ENCODE results near the gene CHMP4B. TPM values are rescaled to one million over a fixed set of nuclear protein-coding genes. Genes with fewer than 3 reads are reported as not detected.

CHMP4B gene
- total and polyA plus RNA-seq, 5 experiments from 2014 or later: 4.0 to 59.5 (median 5.0) TPM

GRCh38 chr20:33781133-33781532, 30.0 kb upstream of the CHMP4B start:
- ATAC-seq (no peak), DNase-seq (no peak)
- Mint-ChIP-seq H3K4me3 (no peak overlapping the region), H3K27ac (no peak overlapping the region), H3K36me3 (peaks cover 5 to 21% (median 5%) of the 10 kb centered on the region in 3 donors), H3K9me3 (no peaks in the 10 kb centered on the region), H3K27me3 (no peaks in the 10 kb centered on the region), H3K4me1 (peaks cover 6 to 34% (median 6%) of the 10 kb centered on the region in 4 donors)
- POLR2A ChIA-PET: no interaction called here

DNA sequence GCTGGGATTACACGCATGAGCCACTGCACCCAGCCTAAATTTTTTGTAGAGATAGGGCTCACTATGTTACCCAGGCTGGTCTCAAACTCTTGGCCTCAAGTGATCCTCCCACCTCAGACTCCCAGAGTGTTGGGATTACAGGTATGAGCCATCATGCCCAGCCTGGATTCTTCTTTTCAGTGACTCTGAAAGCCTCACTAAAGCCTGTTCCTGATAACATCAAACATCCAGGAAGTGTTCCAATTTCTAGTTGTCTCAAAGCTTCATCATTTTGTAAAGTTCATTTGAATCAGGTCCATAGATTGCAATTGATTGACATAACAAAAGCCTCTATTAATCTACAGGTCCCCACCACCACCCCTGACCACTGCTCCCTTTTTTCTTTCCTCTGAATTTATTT, 29.2 kb upstream of the CHMP4B start:
- Mint-ChIP-seq H3K4me3 (no peak overlapping the region), H3K4me1 (peaks cover 6 to 37% (median 7%) of the 10 kb centered on the region in 4 donors), H3K36me3 (peaks cover 5 to 21% (median 5%) of the 10 kb centered on the region in 3 donors), H3K27me3 (no peaks in the 10 kb centered on the region), H3K9me3 (no peaks in the 10 kb centered on the region), H3K27ac (no peak overlapping the region)
- DNase-seq (no peak), ATAC-seq (no peak)
- POLR2A ChIA-PET: no interaction called here

- Mint-ChIP-seq H3K4me1 (peaks cover 8 to 39% (median 15%) of the 10 kb centered on the region in 4 donors), H3K27ac (no peak overlapping the region), H3K36me3 (peaks cover 5 to 21% (median 5%) of the 10 kb centered on the region in 3 donors), H3K27me3 (no peaks in the 10 kb centered on the region), H3K4me3 (no peak overlapping the region), H3K9me3 (no peaks in the 10 kb centered on the region)
- ATAC-seq: no peak
- DNase-seq: no peak
- POLR2A ChIA-PET: no interaction called here
These were observed 27.9 kb upstream of the CHMP4B start for GRCh38 chr20:33783256-33783655.

- H3K4me3 Mint-ChIP-seq: no peak overlapping the region
- no peak for DNase-seq
- H3K27ac Mint-ChIP-seq: no peak overlapping the region
- no peak for ATAC-seq
- peaks cover 5 to 23% (median 5%) of the 10 kb centered on the region in 3 donors for H3K36me3 Mint-ChIP-seq
- no peaks in the 10 kb centered on the region for H3K9me3 Mint-ChIP-seq
- peaks cover 7 to 34% (median 12%) of the 10 kb centered on the region in 4 donors for H3K4me1 Mint-ChIP-seq
- no peaks in the 10 kb centered on the region for H3K27me3 Mint-ChIP-seq
- POLR2A ChIA-PET: no interaction called here
These were observed 27.3 kb upstream of the CHMP4B start for GRCh38 chr20:33783818-33784217.

- H3K4me3 Mint-ChIP-seq: no peak overlapping the region
These were observed 26.9 kb upstream of the CHMP4B start for GRCh38 chr20:33784225-33784624.

DNA sequence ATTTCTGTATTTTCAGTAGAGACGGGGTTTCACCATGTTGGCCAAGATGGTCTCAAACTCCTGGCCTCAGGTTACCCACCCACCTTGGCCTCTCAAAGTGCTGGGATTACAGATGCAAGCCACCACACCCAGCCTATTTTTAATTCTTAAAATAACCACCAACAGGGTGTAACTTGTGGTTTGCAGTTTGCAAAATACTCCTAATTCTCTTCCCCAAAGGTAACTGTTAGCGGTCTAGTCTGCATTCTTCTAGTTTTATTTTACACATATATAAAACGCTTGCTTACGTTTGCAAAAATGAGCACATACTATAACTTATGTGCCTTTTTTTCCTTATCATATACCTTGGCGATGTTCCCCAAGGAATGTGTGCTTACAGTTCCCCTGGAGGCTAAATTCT, 25.6 kb upstream of the CHMP4B start:
- POLR2A ChIA-PET: no interaction called here
- Mint-ChIP-seq H3K9me3 (no peaks in the 10 kb centered on the region), H3K4me3 (no peak overlapping the region), H3K27ac (no peak overlapping the region), H3K36me3 (peaks cover 5 to 26% (median 5%) of the 10 kb centered on the region in 3 donors), H3K27me3 (no peaks in the 10 kb centered on the region), H3K4me1 (peaks cover 4 to 25% (median 8%) of the 10 kb centered on the region in 4 donors)
- DNase-seq (no peak), ATAC-seq (no peak)

More at GRCh38 chr20:33784225-33784624, 26.9 kb upstream of the CHMP4B start:
- H3K27ac Mint-ChIP-seq: no peak overlapping the region
- POLR2A ChIA-PET: no interaction called here
- ATAC-seq: no peak
- peaks cover 5 to 23% (median 5%) of the 10 kb centered on the region in 3 donors for H3K36me3 Mint-ChIP-seq
- H3K27me3 Mint-ChIP-seq: no peaks in the 10 kb centered on the region
- peaks cover 4 to 30% (median 8%) of the 10 kb centered on the region in 4 donors for H3K4me1 Mint-ChIP-seq
- H3K9me3 Mint-ChIP-seq: no peaks in the 10 kb centered on the region
- no peak for DNase-seq

DNA sequence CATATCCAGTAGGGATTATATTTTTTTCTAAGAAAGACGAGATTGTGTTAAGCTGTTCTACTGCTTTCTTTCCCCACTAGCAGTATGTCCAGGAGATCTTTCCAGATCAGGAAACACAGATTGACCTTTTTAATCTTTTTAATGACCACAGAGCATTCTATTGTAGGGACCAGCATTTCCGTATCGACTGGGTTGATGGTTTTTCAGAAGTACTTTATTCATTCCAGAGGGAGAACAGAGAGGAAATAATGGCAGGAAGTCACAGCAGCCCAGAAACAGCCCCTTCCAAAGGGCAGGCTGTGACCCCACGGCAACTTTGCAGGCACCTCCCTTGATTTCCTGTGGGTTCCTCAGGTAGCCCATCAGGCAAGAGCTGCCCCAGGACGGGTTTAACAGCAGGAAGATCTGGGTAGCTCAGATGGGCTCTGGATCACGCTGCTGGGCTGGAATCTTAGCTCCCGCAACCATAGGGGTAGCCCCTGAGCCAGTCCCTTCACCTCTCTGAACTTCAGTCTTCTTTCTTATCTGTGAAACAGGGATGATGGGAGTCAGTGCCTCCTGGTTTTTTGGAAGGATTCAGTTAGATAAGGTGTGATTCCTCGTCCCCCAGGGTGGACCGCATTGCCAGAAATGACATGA, 23.8 kb upstream of the CHMP4B start:
- peak overlapping the region in 3 of 10 donors; percentile 58 to 84 (median 58) for H3K27ac Mint-ChIP-seq
- H3K27me3 Mint-ChIP-seq: no peaks in the 10 kb centered on the region
- no peaks in the 10 kb centered on the region for H3K9me3 Mint-ChIP-seq
- no peak overlapping the region for H3K4me3 Mint-ChIP-seq
- peaks cover 1 to 19% (median 3%) of the 10 kb centered on the region in 3 donors for H3K36me3 Mint-ChIP-seq
- no peak for ATAC-seq
- DNase-seq: no peak
- peaks cover 2 to 25% (median 8%) of the 10 kb centered on the region in 4 donors for H3K4me1 Mint-ChIP-seq
- POLR2A ChIA-PET: no interaction called here

GRCh38 chr20:33788351-33789049, 22.6 kb upstream of the CHMP4B start:
- ATAC-seq (no peak), DNase-seq (no peak)
- peaks cover 0 to 10% (median 2%) of the 10 kb centered on the region in 3 donors for H3K36me3 Mint-ChIP-seq
- POLR2A ChIA-PET: no interaction called here
- no peaks in the 10 kb centered on the region for H3K27me3 Mint-ChIP-seq
- peaks cover 5 to 21% (median 9%) of the 10 kb centered on the region in 4 donors for H3K4me1 Mint-ChIP-seq
- H3K4me3 Mint-ChIP-seq: no peak overlapping the region
- no peaks in the 10 kb centered on the region for H3K9me3 Mint-ChIP-seq
- peak overlapping the region in 2 of 10 donors; percentile 58 to 80 for H3K27ac Mint-ChIP-seq

DNA sequence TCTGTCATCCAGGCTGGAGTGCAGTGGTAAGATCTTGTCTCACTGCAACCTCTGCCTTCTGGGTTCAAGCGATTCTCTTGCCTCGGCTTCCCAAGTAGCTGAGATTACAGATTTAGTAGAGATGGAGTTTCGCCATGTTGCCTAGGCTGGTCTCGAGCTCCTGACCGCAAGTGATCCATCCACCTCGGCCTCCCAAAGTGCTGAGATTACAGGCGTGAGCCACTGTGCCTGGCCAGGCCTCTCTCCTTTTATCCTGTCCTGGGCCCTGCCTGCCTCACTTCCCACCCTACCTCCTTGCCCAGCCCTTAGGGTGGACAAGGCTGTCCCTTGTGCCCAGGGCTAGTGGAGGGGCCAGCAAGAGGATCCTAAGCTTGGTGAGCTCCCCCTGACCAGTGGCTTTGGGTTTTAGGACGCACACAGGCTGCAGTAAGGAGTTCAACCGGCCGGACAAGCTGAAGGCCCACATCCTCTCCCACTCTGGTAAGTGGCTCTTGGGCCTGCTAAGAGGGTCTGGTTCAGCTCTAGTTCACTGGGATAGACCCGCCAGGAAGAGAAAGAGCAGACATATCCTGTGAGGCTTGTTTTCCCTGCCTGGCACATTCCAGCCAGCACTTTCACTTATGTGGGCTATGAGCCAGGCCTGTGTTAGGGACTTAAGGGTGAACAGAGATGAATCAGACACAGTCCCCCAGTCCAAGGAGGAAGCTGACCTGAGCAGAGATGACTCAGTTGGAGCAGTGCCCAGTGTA, 21.9 kb upstream of the CHMP4B start:
- Mint-ChIP-seq H3K36me3 (peaks cover 0 to 10% (median 2%) of the 10 kb centered on the region in 3 donors), H3K4me1 (peaks cover 5 to 21% (median 9%) of the 10 kb centered on the region in 4 donors), H3K9me3 (no peaks in the 10 kb centered on the region), H3K27me3 (no peaks in the 10 kb centered on the region), H3K4me3 (no peak overlapping the region), H3K27ac (no peak overlapping the region)
- DNase-seq: no peak
- ATAC-seq: no peak
- POLR2A ChIA-PET: interaction anchor here (0.6 kb wide), 1 partner anchor 255 kb away, joined by 3 read pairs; no protein-coding TSS in a partner anchor

- no peak overlapping the region for H3K27ac Mint-ChIP-seq
- ATAC-seq (no peak), DNase-seq (no peak)
- no peak overlapping the region for H3K4me3 Mint-ChIP-seq
- POLR2A ChIA-PET: interaction anchor here (0.6 kb wide), 1 partner anchor 254 kb away, joined by 3 read pairs; no protein-coding TSS in a partner anchor
- H3K4me1 Mint-ChIP-seq: peaks cover 5 to 21% (median 9%) of the 10 kb centered on the region in 4 donors
- H3K9me3 Mint-ChIP-seq: no peaks in the 10 kb centered on the region
- H3K27me3 Mint-ChIP-seq: no peaks in the 10 kb centered on the region
- peaks cover 0 to 10% (median 2%) of the 10 kb centered on the region in 3 donors for H3K36me3 Mint-ChIP-seq
These were observed 21.3 kb upstream of the CHMP4B start for GRCh38 chr20:33789858-33790182.

DNA sequence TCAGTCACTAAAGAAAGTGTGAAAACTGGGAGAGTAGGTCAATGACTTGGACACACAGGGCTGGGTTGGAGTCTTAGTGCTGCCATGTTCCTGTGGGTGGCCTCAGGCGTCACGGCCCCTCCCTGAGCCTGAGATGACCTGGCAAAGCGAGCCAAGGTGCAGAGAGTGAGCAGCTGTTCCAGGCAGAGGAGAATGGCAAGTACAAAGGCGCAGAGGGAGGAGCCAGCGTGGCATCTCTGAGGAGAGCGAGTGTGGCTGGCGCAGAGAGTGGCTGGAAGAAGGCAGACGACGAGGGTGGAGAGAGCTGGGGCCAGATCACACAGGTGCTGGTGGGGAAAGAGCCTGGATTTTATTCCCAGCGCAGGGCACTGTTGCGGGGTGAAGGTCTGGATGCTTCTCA, 20.6 kb upstream of the CHMP4B start:
- POLR2A ChIA-PET: no interaction called here
- H3K9me3 Mint-ChIP-seq: no peaks in the 10 kb centered on the region
- no peaks in the 10 kb centered on the region for H3K27me3 Mint-ChIP-seq
- no peak overlapping the region for H3K4me3 Mint-ChIP-seq
- H3K36me3 Mint-ChIP-seq: peaks cover 0 to 10% (median 2%) of the 10 kb centered on the region in 3 donors
- DNase-seq: no peak
- peak overlapping the region in 1 of 10 donors; percentile 29 for H3K27ac Mint-ChIP-seq
- peaks cover 5 to 19% (median 9%) of the 10 kb centered on the region in 4 donors for H3K4me1 Mint-ChIP-seq
- ATAC-seq: no peak

DNA sequence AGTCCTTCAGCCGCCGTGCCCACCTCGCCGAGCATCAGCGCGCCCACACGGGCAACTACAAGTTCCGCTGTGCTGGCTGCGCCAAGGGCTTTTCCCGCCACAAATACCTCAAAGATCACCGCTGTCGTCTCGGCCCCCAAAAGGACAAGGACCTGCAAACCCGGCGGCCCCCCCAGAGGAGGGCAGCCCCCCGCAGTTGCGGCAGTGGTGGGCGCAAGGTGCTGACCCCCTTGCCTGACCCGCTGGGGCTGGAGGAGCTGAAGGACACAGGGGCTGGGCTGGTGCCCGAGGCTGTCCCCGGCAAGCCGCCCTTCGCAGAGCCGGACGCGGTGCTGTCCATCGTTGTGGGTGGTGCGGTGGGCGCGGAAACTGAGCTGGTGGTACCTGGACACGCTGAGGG, 20.1 kb upstream of the CHMP4B start:
- Mint-ChIP-seq H3K4me3 (no peak overlapping the region), H3K36me3 (peaks cover 0 to 10% (median 2%) of the 10 kb centered on the region in 3 donors), H3K4me1 (peaks cover 5 to 14% (median 9%) of the 10 kb centered on the region in 4 donors), H3K9me3 (no peaks in the 10 kb centered on the region), H3K27me3 (no peaks in the 10 kb centered on the region), H3K27ac (no peak overlapping the region)
- POLR2A ChIA-PET: interaction anchor here (0.8 kb wide), 1 partner anchor 203 kb away, joined by 3 read pairs; the partner anchor contains the start of gene RALY
- no peak for ATAC-seq
- DNase-seq: no peak

DNA sequence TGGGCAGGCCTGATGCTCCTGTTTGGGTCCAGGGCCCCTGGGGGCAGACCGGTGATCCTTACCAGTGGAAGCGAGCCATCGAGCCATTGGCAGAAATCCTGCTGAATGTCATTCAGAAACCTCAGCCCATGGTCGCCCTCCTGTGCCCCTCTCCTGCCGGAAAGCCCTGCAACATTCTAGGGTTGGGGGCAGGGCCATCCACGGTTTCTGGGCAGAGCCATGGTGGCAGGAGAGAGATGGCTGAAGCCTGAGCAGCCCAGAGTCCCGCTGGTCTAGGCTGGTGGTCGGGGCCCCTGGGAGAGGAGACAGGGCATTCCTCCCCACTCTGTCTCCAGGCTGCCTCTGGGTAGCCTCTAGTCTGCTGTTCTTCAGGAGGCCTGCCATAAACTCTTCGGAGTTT, 19.6 kb upstream of the CHMP4B start:
- POLR2A ChIA-PET: interaction anchor here (0.8 kb wide), 1 partner anchor 202 kb away, joined by 3 read pairs; the partner anchor contains the start of gene RALY
- H3K36me3 Mint-ChIP-seq: peaks cover 0 to 10% (median 2%) of the 10 kb centered on the region in 3 donors
- ATAC-seq (no peak), DNase-seq (no peak)
- H3K4me1 Mint-ChIP-seq: peaks cover 5 to 10% (median 9%) of the 10 kb centered on the region in 4 donors
- H3K27ac Mint-ChIP-seq: no peak overlapping the region
- H3K27me3 Mint-ChIP-seq: no peaks in the 10 kb centered on the region
- no peak overlapping the region for H3K4me3 Mint-ChIP-seq
- no peaks in the 10 kb centered on the region for H3K9me3 Mint-ChIP-seq

Measured in naive thymus-derived CD8-positive, alpha-beta T cell (primary cell).